HL-60/S4 treated with retinoic acid at 250 ng/mL for 4 days and 3 days (cell line): ENCODE measurements around the gene TAF11L5.
"Not testable (repeated sequence)": the region's sequence is repeated elsewhere in the genome, so short reads cannot be mapped to it uniquely, and the experiment has no call there.

Source experiments
- in situ Hi-C: fragments of 300-500 bp; cut with MboI; formaldehyde crosslinking; loops from 2 replicates; pipeline ENCODE4 v1.7.0; 2022; ENCODE audit warnings: low sequenced_read_pairs

The TAF11L5 gene

GRCh38 chr5:17524935-17525334 lies at the start of gene TAF11L5:
Gene TAF11L5, plus strand, starts transcription at chr5:17525235.
- in situ Hi-C loops, result not testable (repeated sequence)

DNA sequence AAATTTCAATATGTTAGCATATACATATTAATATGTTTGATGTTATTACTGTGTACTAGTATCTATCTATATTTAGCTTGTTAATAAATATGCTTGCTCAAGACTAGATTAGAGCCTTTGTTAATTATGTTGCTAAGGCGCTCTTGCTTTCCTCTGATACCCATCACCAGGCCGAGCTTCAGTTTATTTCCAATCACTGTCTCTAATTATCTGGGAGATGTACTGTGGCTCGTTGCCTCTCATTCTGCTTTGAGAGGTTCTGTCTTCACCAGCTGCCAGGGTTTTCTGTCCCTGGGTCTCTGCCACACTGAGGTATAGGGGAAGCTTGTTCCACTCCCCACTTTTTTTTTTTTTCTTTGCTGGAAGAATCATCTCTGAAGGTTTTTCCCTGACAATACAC lies 48.0 kb upstream of the TAF11L5 start:
- in situ Hi-C loops, result no loop called here

- in situ Hi-C loops, result no loop called here
Observed at GRCh38 chr5:17477573-17478265, 47.3 kb upstream of the TAF11L5 start.

- in situ Hi-C loops, result no loop called here
Observed at GRCh38 chr5:17481378-17481777, 43.7 kb upstream of the TAF11L5 start.

GRCh38 chr5:17482790-17483189 lies 42.2 kb upstream of the TAF11L5 start:
- in situ Hi-C loops, result no loop called here

GRCh38 chr5:17486464-17487173 lies 38.4 kb upstream of the TAF11L5 start:
- in situ Hi-C loops, result not testable (repeated sequence)

- in situ Hi-C loops, result no loop called here
Observed at GRCh38 chr5:17487174-17487512, 37.9 kb upstream of the TAF11L5 start.

- in situ Hi-C loops, result not testable (repeated sequence)
Observed at GRCh38 chr5:17491257-17491656, 33.8 kb upstream of the TAF11L5 start.

DNA sequence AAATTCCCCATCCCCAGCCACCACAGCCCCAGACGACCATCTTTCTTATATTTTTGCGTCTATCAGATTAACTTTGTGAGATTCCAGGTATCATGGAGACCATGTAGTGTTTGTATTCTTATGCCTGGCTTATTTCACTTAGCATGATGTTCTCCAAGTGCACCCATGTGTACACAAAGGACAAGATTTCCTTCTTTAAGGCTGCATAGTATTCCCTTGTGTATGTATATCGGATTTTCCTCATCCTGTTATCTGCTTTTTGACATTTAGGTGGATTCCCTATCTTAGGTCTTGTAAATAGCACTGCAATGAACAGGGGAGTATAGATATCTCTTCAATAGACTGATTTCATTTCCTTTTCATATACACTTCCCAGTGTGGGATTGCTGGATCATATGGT lies 32.3 kb upstream of the TAF11L5 start:
- in situ Hi-C loops, result no loop called here

DNA sequence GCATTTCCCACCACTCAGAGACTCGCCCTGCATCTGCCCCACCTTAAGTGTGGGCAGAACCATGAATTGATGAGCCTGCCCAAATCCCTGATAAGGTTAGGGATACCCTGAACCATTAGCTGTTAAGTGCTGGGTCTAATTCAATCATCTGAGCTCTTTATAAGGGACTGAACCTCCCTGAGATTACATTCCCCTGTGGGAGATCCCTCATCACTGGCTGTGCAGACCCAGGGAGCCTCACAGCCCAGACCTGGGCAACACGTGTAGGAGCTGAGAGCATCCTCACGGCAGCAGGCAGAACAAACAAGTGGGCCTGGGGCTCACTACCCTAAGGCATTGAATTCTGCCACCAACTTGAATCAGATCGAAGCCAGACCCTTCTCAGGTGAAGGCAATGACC lies 27.6 kb upstream of the TAF11L5 start:
- in situ Hi-C loops, result no loop called here

- in situ Hi-C loops, result not testable (repeated sequence)
Observed at GRCh38 chr5:17497931-17498330, 27.1 kb upstream of the TAF11L5 start, which contains the start of gene TAF11L2. Gene TAF11L2, plus strand, starts transcription at chr5:17498231.

DNA sequence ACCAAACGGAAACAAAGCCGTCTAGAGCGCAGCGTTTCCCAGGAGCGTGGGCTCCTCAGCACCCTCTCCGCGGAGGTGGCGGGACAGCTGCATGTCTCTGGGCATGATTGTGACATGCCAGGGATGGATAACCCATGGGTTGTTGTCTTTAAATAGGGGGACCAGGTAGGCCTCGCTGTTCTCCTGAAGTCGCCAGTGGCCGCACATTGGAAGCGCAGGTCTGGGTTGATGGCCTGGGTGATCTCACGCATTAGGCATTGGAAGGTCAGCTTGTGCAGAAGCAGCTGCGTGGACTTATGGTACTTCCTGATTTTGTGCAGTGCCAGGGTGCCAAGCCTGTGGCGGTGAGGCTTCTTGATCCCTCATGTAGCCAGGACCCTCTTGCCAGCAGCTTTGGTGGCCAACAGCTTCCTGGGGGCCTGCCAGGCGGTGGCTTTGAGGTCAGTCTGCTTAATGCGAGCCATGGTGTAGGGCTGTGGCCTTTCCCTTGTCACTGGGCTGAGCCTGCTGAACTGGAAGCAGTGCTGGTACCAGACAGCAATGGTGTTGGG lies 13.2 kb upstream of the TAF11L5 start:
- in situ Hi-C loops, result no loop called here

DNA sequence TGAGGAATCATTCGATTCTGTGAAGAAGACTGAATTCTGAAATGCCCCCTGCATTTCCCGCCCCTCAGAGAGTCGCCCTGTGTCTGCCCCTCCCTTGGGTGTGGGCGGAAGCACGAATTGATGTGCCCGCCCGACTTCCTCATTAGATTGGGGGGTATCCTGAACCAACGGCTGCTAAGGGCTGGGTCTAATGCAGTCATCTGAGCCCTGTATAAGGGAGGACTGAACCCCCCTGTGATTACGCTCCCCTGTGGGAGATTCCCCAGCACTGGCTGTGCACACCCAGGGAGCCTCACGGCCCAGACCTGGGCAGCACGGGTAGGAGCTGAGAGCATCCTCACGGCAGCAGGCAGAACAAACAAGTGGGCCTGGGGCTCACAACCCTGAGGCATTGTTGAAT lies 7.5 kb upstream of the TAF11L5 start:
- in situ Hi-C loops, result not testable (repeated sequence)

DNA sequence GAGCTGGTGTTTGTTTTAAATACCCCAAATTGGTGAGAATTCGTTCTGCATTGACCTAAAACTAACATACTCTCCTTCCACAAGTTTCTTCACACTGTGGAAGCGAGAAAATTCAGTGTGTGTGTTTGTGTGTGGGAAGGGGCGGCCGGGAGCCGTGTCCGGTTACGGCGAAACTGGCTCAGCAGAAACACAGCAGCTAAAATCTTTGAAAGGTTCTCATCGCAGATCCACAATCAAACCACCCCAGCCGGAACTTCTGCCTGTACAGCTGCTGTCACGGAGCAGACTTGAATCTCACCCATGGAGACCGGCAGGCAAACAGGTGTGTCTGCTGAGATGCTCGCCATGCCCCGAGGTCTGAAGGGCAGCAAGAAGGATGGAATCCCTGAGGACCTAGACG lies 7.0 kb upstream of the TAF11L5 start, which contains the start of gene TAF11L3:
TSS of gene TAF11L3 (plus strand) at position 301 of the 400 bp plus-strand sequence.
- in situ Hi-C loops, result not testable (repeated sequence)

GRCh38 chr5:17519508-17519907 lies 5.5 kb upstream of the TAF11L5 start:
- in situ Hi-C loops, result not testable (repeated sequence)

GRCh38 chr5:17521501-17521900 lies 3.5 kb upstream of the TAF11L5 start, which contains the start of gene TAF11L4:
Gene TAF11L4, plus strand, starts transcription at chr5:17521801.
- in situ Hi-C loops, result not testable (repeated sequence)

- in situ Hi-C loops, result not testable (repeated sequence)
Observed at GRCh38 chr5:17526504-17526903, 1.5 kb downstream of the TAF11L5 start.

GRCh38 chr5:17528369-17528768 lies 3.3 kb downstream of the TAF11L5 start, which contains the start of gene TAF11L6:
Gene TAF11L6, plus strand, starts transcription at chr5:17528669.
- in situ Hi-C loops, result not testable (repeated sequence)
